B cell (primary cell): ENCODE results near the gene BRWD1. TPM values are rescaled to one million over a fixed set of nuclear protein-coding genes. Genes with fewer than 3 reads are reported as not detected.

Experiments
- ATAC-seq: fragments of 200-7000 bp; cut with Tn5 transposase; one replicate; pipeline ENCODE4 v1.10.0; 2021; ENCODE audit warnings: low read depth, mild to moderate bottlenecking, moderate number of reproducible peaks, moderate library complexity
- CTCF ChIA-PET: fragments of 350-600 bp; sonication (Branson Sonifier 250); formaldehyde crosslinking; loops from one replicate; lab custom pipeline; 2021; ENCODE audit warnings: antibody characterized with exemption, inconsistent platforms; lab: Charles Lee
- POLR2A ChIA-PET: fragments of 350-600 bp; sonication (Branson Sonifier 250); formaldehyde crosslinking; loops from one replicate; lab custom pipeline; 2021; ENCODE audit warnings: antibody characterized with exemption; lab: Charles Lee
- DNase-seq: peaks from one replicate; pipeline ENCODE4 v3.0.0; 2013
- H2AFZ ChIP-seq: 2 replicates; pipeline ENCODE4 v1.6.1; 2012; ENCODE audit warnings: mild to moderate bottlenecking, low read depth, low read length; ENCODE audit not compliant: insufficient read depth, poor library complexity, severe bottlenecking
- H3K27ac ChIP-seq, 2 donors: 1 replicate in 1 of 2; 2 replicates in 1 of 2; pipeline ENCODE4 v1.5.1; 2012 to 2013; ENCODE audit warnings: low read length in 2 of 2, mild to moderate bottlenecking in 2 of 2, moderate library complexity in 1 of 2
- H3K27me3 ChIP-seq, 4 experiments: fragments of 200-600 bp in 1 of 4; sonication (generic) in 1 of 4; replicated peaks in 1 of 4; 1 replicate in 2 of 4; 2 replicates in 2 of 4; pipeline versions ENCODE4 v1.6.1 to v1.7.0; 2013 to 2016; ENCODE audit warnings: low read length in 3 of 4, mild to moderate bottlenecking in 2 of 4, mixed read lengths in 1 of 4, moderate library complexity in 1 of 4; ENCODE audit not compliant: insufficient read depth in 4 of 4, control insufficient read depth in 3 of 4; ENCODE audit errors: control extremely low read depth in 1 of 4
- H3K36me3 ChIP-seq, 2 experiments: replicated peaks in 1 of 2; 1 replicate in 1 of 2; 2 replicates in 1 of 2; pipeline versions ENCODE4 v1.6.1 to v1.7.1; 2013; ENCODE audit warnings: low read length in 1 of 2; ENCODE audit not compliant: insufficient read depth in 2 of 2, control insufficient read depth in 1 of 2; ENCODE audit errors: control extremely low read depth in 1 of 2, extremely low read depth in 1 of 2
- H3K4me1 ChIP-seq, 2 donors: fragments of 200-600 bp in 1 of 2; sonication (generic) in 1 of 2; 1 replicate in 1 of 2; 2 replicates in 1 of 2; pipeline versions ENCODE4 v1.5.1 to v1.6.1; 2013 to 2017; ENCODE audit warnings: low read length in 2 of 2; ENCODE audit not compliant: control insufficient read depth in 2 of 2, insufficient read depth in 2 of 2
- H3K4me2 ChIP-seq: replicated peaks from 2 replicates; pipeline ENCODE3; 2012; ENCODE audit warnings: mild to moderate bottlenecking, low read depth, low read length; ENCODE audit not compliant: poor library complexity, severe bottlenecking
- H3K4me3 ChIP-seq, 5 experiments: fragments of 200-600 bp in 1 of 5; sonication (generic) in 1 of 5; 1 replicate in 3 of 5; 2 replicates in 2 of 5; pipeline versions ENCODE4 v1.5.1 to v1.7.0; 2011 to 2016; ENCODE audit warnings: low read length in 4 of 5, mild to moderate bottlenecking in 4 of 5, low read depth in 2 of 5, control low read depth in 1 of 5, moderate library complexity in 1 of 5; ENCODE audit not compliant: insufficient read depth in 1 of 5; ENCODE audit errors: control extremely low read depth in 1 of 5, extremely low read depth in 1 of 5
- H3K79me2 ChIP-seq: fragments of 200-600 bp; sonication (generic); one replicate; pipeline ENCODE4 v1.6.0; 2016; ENCODE audit warnings: low read length; ENCODE audit not compliant: control insufficient read depth, insufficient read depth
- H3K9ac ChIP-seq: fragments of 200-600 bp; sonication (generic); 2 replicates; pipeline ENCODE4 v1.6.1; 2017; ENCODE audit warnings: mild to moderate bottlenecking, low read length, moderate library complexity
- H3K9me3 ChIP-seq, 3 donors: one replicate each; pipeline versions ENCODE4 v1.6.1 to v1.7.1; 2013; ENCODE audit warnings: low read length in 2 of 3; ENCODE audit not compliant: control insufficient read depth in 2 of 3, insufficient read depth in 1 of 3; ENCODE audit errors: control extremely low read depth in 1 of 3
- H4K20me1 ChIP-seq: 2 replicates; pipeline ENCODE4 v1.6.0; 2012; ENCODE audit warnings: mild to moderate bottlenecking, low read length; ENCODE audit not compliant: insufficient read depth, control insufficient read depth, poor library complexity, severe bottlenecking
- H3K27ac Mint-ChIP-seq: one replicate; pipeline ENCODE4 v1.8.0; 2021; ENCODE audit warnings: mixed read lengths
- H3K27me3 Mint-ChIP-seq: one replicate; pipeline ENCODE4 v1.8.0; 2021; ENCODE audit warnings: mixed read lengths
- H3K4me1 Mint-ChIP-seq: one replicate; pipeline ENCODE4 v1.8.0; 2021; ENCODE audit warnings: mixed read lengths
- H3K4me3 Mint-ChIP-seq: one replicate; pipeline ENCODE4 v1.8.0; 2021; ENCODE audit warnings: mixed read lengths
- H3K9me3 Mint-ChIP-seq: one replicate; pipeline ENCODE4 v1.8.0; 2022; ENCODE audit warnings: mixed read lengths; ENCODE audit not compliant: insufficient read depth
- CTCF ChIP-seq: fragments of 200-600 bp; IDR thresholded peaks from one replicate; pipeline ENCODE4 v1.8.0; 2022; ENCODE audit warnings: antibody characterized with exemption, mild to moderate bottlenecking
- EZH2 ChIP-seq: IDR thresholded peaks from 2 replicates; pipeline ENCODE4 v1.6.1; 2012; ENCODE audit warnings: borderline replicate concordance, low read depth, mild to moderate bottlenecking, moderate library complexity, low read length; ENCODE audit not compliant: insufficient read depth, poor library complexity, severe bottlenecking
- WGBS: methylation state at CpG from one replicate; pipeline ENCODE4 v1.1.5; 2013; ENCODE audit warnings: missing lambda C conversion rate; ENCODE audit not compliant: insufficient coverage; 5-methylcytosine and 5-hydroxymethylcytosine counted together
- intact Hi-C: fragments of 100-400 bp; cut with micrococcal nuclease; formaldehyde crosslinking; loops from one replicate; pipeline ENCODE4 v1.10.0; 2022
- polyA plus RNA-seq: library from polyadenylated mRNA; depleted of rRNA; stranded (reverse); fragments of >200 nt; gene quantifications from 2 replicates; pipeline ENCODE4 v1.2.3, GENCODE V29; 2012
- total RNA-seq, 2 donors: library from RNA; stranded (reverse); fragments of 120-200 nt in 1 of 2; gene quantifications; 1 replicate in 1 of 2; 2 replicates in 1 of 2; pipeline versions ENCODE4 v1.2.3 to v1.2.4, GENCODE V29; 2013 to 2022

BRWD1 gene
- total and polyA plus RNA-seq, 2 donors (not counting 1 experiment from before 2014, with no cell fraction given) = 9.4 to 93.9 TPM

GRCh38 chr21:39186676-39187075 lies 126.8 kb downstream of the BRWD1 start:
- ChIA-PET POLR2A (no interaction called here), CTCF (no interaction called here)
- no peak overlapping the region for H3K27ac Mint-ChIP-seq
- intact Hi-C loops = no loop called here
- Histone ChIP-seq H3K36me3 (no peaks in the 10 kb centered on the region), H3K27ac (no peak overlapping the region), H4K20me1 (no peaks in the 10 kb centered on the region), H3K4me3 (no peak overlapping the region), H3K4me1 (peaks cover 13 to 14% of the 10 kb centered on the region in 2 donors), H3K9me3 (no peaks in the 10 kb centered on the region), H3K27me3 (no peaks in the 10 kb centered on the region), H3K4me2 (no peak overlapping the region), H3K9ac (no peak overlapping the region), H2AFZ (no peak overlapping the region), H3K79me2 (no peaks in the 10 kb centered on the region)
- ATAC-seq (no peak), DNase-seq (no peak)
- H3K4me3 Mint-ChIP-seq = no peak overlapping the region
- no peaks in the 10 kb centered on the region for H3K9me3 Mint-ChIP-seq
- H3K4me1 Mint-ChIP-seq = peaks cover 28% of the 10 kb centered on the region
- no peak for TF ChIP-seq EZH2
- TF ChIP-seq CTCF = no peak
- H3K27me3 Mint-ChIP-seq = no peaks in the 10 kb centered on the region

GRCh38 chr21:39185157-39185556 lies 128.3 kb downstream of the BRWD1 start:
- H3K4me1 Mint-ChIP-seq = peaks cover 35% of the 10 kb centered on the region
- no peak overlapping the region for H3K9ac ChIP-seq
- no peaks in the 10 kb centered on the region for H3K9me3 ChIP-seq
- no peaks in the 10 kb centered on the region for H3K27me3 ChIP-seq
- H3K4me1 ChIP-seq = peaks cover 13 to 14% of the 10 kb centered on the region in 2 donors
- DNase-seq (no peak), ATAC-seq (no peak)
- intact Hi-C loops = no loop called here
- no peak overlapping the region for H3K4me3 ChIP-seq
- no peaks in the 10 kb centered on the region for H3K79me2 ChIP-seq
- H3K27me3 Mint-ChIP-seq = no peaks in the 10 kb centered on the region
- ChIA-PET POLR2A (no interaction called here), CTCF (interaction anchor here (0.7 kb wide), 1 partner anchor 264 kb away, joined by 4 read pairs; no protein-coding TSS in a partner anchor)
- peak overlapping the region; percentile 17 for H3K4me3 Mint-ChIP-seq
- H4K20me1 ChIP-seq = no peaks in the 10 kb centered on the region
- H3K27ac ChIP-seq = no peak overlapping the region
- no peak overlapping the region for H3K27ac Mint-ChIP-seq
- TF ChIP-seq CTCF = no peak
- TF ChIP-seq EZH2 = no peak
- H3K9me3 Mint-ChIP-seq = no peaks in the 10 kb centered on the region
- H3K4me2 ChIP-seq = no peak overlapping the region
- no CpG with 5 or more reads among the region's 2 CpGs for WGBS
- H3K36me3 ChIP-seq = no peaks in the 10 kb centered on the region
- no peak overlapping the region for H2AFZ ChIP-seq
